Karpas-422 (cell line): ENCODE results near the gene ZNF598. TPM values are rescaled to one million over a fixed set of nuclear protein-coding genes. Genes with fewer than 3 reads are reported as not detected.

Source experiments
- DNase-seq: peaks from one replicate; pipeline ENCODE4 v3.0.0-alpha.2; 2015
- H2AFZ ChIP-seq: fragments of 200-600 bp; sonication (generic); 2 replicates; pipeline ENCODE4 v1.6.1; 2014; ENCODE audit warnings: antibody characterized with exemption, low read length, mixed read lengths
- H3K27ac ChIP-seq: fragments of 200-600 bp; sonication (generic); 2 replicates; pipeline ENCODE4 v1.5.1; 2014; ENCODE audit warnings: mild to moderate bottlenecking, low read length, moderate library complexity
- H3K27me3 ChIP-seq: fragments of 200-600 bp; sonication (generic); 2 replicates; pipeline ENCODE4 v1.6.1; 2014; ENCODE audit warnings: low read length, mixed read lengths
- H3K36me3 ChIP-seq: fragments of 200-600 bp; sonication (generic); 2 replicates; pipeline ENCODE4 v1.6.1; 2014; ENCODE audit warnings: low read length, mixed read lengths; ENCODE audit not compliant: insufficient read depth
- H3K4me1 ChIP-seq: fragments of 200-600 bp; sonication (generic); 2 replicates; pipeline ENCODE4 v1.6.1; 2014; ENCODE audit warnings: mild to moderate bottlenecking, low read length, mixed read lengths
- H3K4me2 ChIP-seq: fragments of 200-600 bp; sonication (generic); 2 replicates; pipeline ENCODE4 v1.6.1; 2014; ENCODE audit warnings: low read length, low read depth, mild to moderate bottlenecking; ENCODE audit not compliant: poor library complexity, severe bottlenecking
- H3K4me3 ChIP-seq: fragments of 200-600 bp; sonication (generic); 2 replicates; pipeline ENCODE4 v1.5.1; 2014; ENCODE audit warnings: mild to moderate bottlenecking, antibody characterized with exemption, low read length, mixed read lengths
- H3K79me2 ChIP-seq: fragments of 200-600 bp; sonication (generic); 2 replicates; pipeline ENCODE4 v1.6.1; 2014; ENCODE audit warnings: mild to moderate bottlenecking, low read length, mixed read lengths
- H3K9ac ChIP-seq: fragments of 200-600 bp; sonication (generic); 2 replicates; pipeline ENCODE4 v1.6.0; 2014; ENCODE audit warnings: low read length
- H3K9me2 ChIP-seq: fragments of 200-600 bp; sonication (generic), shearing (Covaris generic); replicated peaks from 2 replicates; pipeline ENCODE4 v1.6.0; 2014; ENCODE audit warnings: mild to moderate bottlenecking, low read length, moderate library complexity; ENCODE audit not compliant: insufficient read depth
- H3K9me3 ChIP-seq: fragments of 300-700, 200-600 bp; sonication (generic); 2 replicates; pipeline ENCODE4 v1.6.1; 2014; ENCODE audit warnings: low read length, mixed read lengths
- H4K20me1 ChIP-seq: fragments of 200-600 bp; sonication (generic); 2 replicates; pipeline ENCODE4 v1.6.1; 2014; ENCODE audit warnings: mild to moderate bottlenecking, antibody characterized with exemption, low read length, low read depth; ENCODE audit not compliant: insufficient read depth
- total RNA-seq: library from RNA; depleted of rRNA; stranded (reverse); fragments of >200 nt; shearing (Covaris generic); gene quantifications from 2 replicates; pipeline ENCODE4 v1.2.3, GENCODE V29; 2014; ENCODE audit warnings: low replicate concordance

ZNF598 gene
- total RNA-seq, 1 experiment from 2014 or later = 12.6 TPM

- Histone ChIP-seq H3K4me1 (peaks cover 12% of the 10 kb centered on the region), H4K20me1 (no peaks in the 10 kb centered on the region), H2AFZ (no peak overlapping the region), H3K79me2 (peaks cover 18% of the 10 kb centered on the region), H3K9ac (no peak overlapping the region), H3K9me3 (no peaks in the 10 kb centered on the region), H3K4me3 (no peak overlapping the region), H3K9me2 (no peaks in the 10 kb centered on the region), H3K4me2 (no peak overlapping the region), H3K36me3 (no peaks in the 10 kb centered on the region), H3K27ac (no peak overlapping the region), H3K27me3 (no peaks in the 10 kb centered on the region)
- DNase-seq = no peak
These were observed 33.5 kb upstream of the ZNF598 start for GRCh38 chr16:2042986-2043666.

GRCh38 chr16:2042171-2042985, 32.8 kb upstream of the ZNF598 start:
- peaks cover 12% of the 10 kb centered on the region for H3K4me1 ChIP-seq
- H3K4me2 ChIP-seq = no peak overlapping the region
- no peak overlapping the region for H2AFZ ChIP-seq
- no peak for DNase-seq
- no peaks in the 10 kb centered on the region for H3K9me2 ChIP-seq
- no peaks in the 10 kb centered on the region for H3K36me3 ChIP-seq
- H3K4me3 ChIP-seq = no peak overlapping the region
- no peak overlapping the region for H3K9ac ChIP-seq
- H3K27ac ChIP-seq = no peak overlapping the region
- H3K79me2 ChIP-seq = peaks cover 15% of the 10 kb centered on the region
- no peaks in the 10 kb centered on the region for H4K20me1 ChIP-seq
- no peaks in the 10 kb centered on the region for H3K27me3 ChIP-seq
- H3K9me3 ChIP-seq = no peaks in the 10 kb centered on the region

- no peak for DNase-seq
- H3K9ac ChIP-seq = no peak overlapping the region
- no peak overlapping the region for H3K27ac ChIP-seq
- no peak overlapping the region for H2AFZ ChIP-seq
- no peaks in the 10 kb centered on the region; the same call in 1 of the 2 replicates for H3K4me1 ChIP-seq
- H3K27me3 ChIP-seq = no peaks in the 10 kb centered on the region
- peaks cover 3% of the 10 kb centered on the region; the same call in 1 of the 2 replicates for H3K79me2 ChIP-seq
- H3K9me3 ChIP-seq = no peaks in the 10 kb centered on the region
- no peak overlapping the region for H3K4me2 ChIP-seq
- H3K9me2 ChIP-seq = no peaks in the 10 kb centered on the region
- no peaks in the 10 kb centered on the region for H4K20me1 ChIP-seq
- no peaks in the 10 kb centered on the region for H3K36me3 ChIP-seq
- no peak overlapping the region for H3K4me3 ChIP-seq
These were observed 31.3 kb upstream of the ZNF598 start for GRCh38 chr16:2040787-2041522.

- Histone ChIP-seq H3K79me2 (no peaks in the 10 kb centered on the region), H3K4me1 (no peaks in the 10 kb centered on the region), H3K27ac (no peak overlapping the region), H3K36me3 (no peaks in the 10 kb centered on the region), H3K9me3 (no peaks in the 10 kb centered on the region), H3K4me3 (no peak overlapping the region), H3K27me3 (no peaks in the 10 kb centered on the region), H2AFZ (no peak overlapping the region), H3K4me2 (no peak overlapping the region), H4K20me1 (no peaks in the 10 kb centered on the region), H3K9ac (no peak overlapping the region), H3K9me2 (no peaks in the 10 kb centered on the region)
- DNase-seq = no peak
These were observed 30.6 kb upstream of the ZNF598 start for GRCh38 chr16:2040041-2040786.

GRCh38 chr16:2039274-2040031, 29.8 kb upstream of the ZNF598 start:
- Histone ChIP-seq H3K36me3 (no peaks in the 10 kb centered on the region), H4K20me1 (no peaks in the 10 kb centered on the region), H3K27me3 (no peaks in the 10 kb centered on the region), H3K4me2 (no peak overlapping the region), H3K79me2 (no peaks in the 10 kb centered on the region), H3K9me3 (no peaks in the 10 kb centered on the region), H3K9ac (no peak overlapping the region), H3K9me2 (no peaks in the 10 kb centered on the region), H3K27ac (no peak overlapping the region), H2AFZ (no peak overlapping the region), H3K4me3 (no peak overlapping the region), H3K4me1 (no peaks in the 10 kb centered on the region)
- DNase-seq = no peak

- no peak overlapping the region for H3K9ac ChIP-seq
- H3K4me3 ChIP-seq = no peak overlapping the region
- no peaks in the 10 kb centered on the region for H3K79me2 ChIP-seq
- no peak overlapping the region for H3K4me2 ChIP-seq
- H3K9me2 ChIP-seq = no peaks in the 10 kb centered on the region
- no peaks in the 10 kb centered on the region for H3K9me3 ChIP-seq
- no peak for DNase-seq
- no peaks in the 10 kb centered on the region for H3K4me1 ChIP-seq
- no peaks in the 10 kb centered on the region for H3K36me3 ChIP-seq
- no peak overlapping the region for H2AFZ ChIP-seq
- no peaks in the 10 kb centered on the region for H3K27me3 ChIP-seq
- no peaks in the 10 kb centered on the region for H4K20me1 ChIP-seq
- H3K27ac ChIP-seq = no peak overlapping the region
These were observed 29.0 kb upstream of the ZNF598 start for GRCh38 chr16:2038382-2039231.
